Hepatocyte (in vitro differentiated cells): ENCODE results near the gene NEFH. TPM values are rescaled to one million over a fixed set of nuclear protein-coding genes. Genes with fewer than 3 reads are reported as not detected.

Experiments used
- DNase-seq: peaks from one replicate; pipeline ENCODE4 v3.0.0-alpha.2; 2016; ENCODE audit warnings: low spot score
- H2AFZ ChIP-seq: fragments of 200-600 bp; sonication (generic); 2 replicates; pipeline ENCODE4 v1.6.0; 2016; ENCODE audit warnings: antibody characterized with exemption, mild to moderate bottlenecking
- H3K27ac ChIP-seq: fragments of 200-600 bp; sonication (generic); 2 replicates; pipeline ENCODE4 v1.5.1; 2016; ENCODE audit warnings: mild to moderate bottlenecking
- H3K27me3 ChIP-seq: fragments of 200-600 bp; sonication (generic); 2 replicates; pipeline ENCODE4 v1.6.1; 2016
- H3K36me3 ChIP-seq: fragments of 200-600 bp; sonication (generic); replicated peaks from 2 replicates; pipeline ENCODE4 v1.5.1; 2016; ENCODE audit warnings: low read depth; ENCODE audit not compliant: insufficient read depth
- H3K4me1 ChIP-seq: fragments of 200-600 bp; sonication (generic); 2 replicates; pipeline ENCODE4 v1.5.1; 2016; ENCODE audit warnings: mild to moderate bottlenecking, moderate library complexity; ENCODE audit not compliant: insufficient read depth
- H3K4me2 ChIP-seq: fragments of 200-600 bp; sonication (generic); 2 replicates; pipeline ENCODE4 v1.6.0; 2016
- H3K4me3 ChIP-seq: fragments of 200-600 bp; sonication (generic); 2 replicates; pipeline ENCODE4 v1.5.1; 2016; ENCODE audit warnings: mild to moderate bottlenecking
- H3K79me2 ChIP-seq: fragments of 200-600 bp; sonication (generic); 2 replicates; pipeline ENCODE4 v1.6.0; 2017; ENCODE audit warnings: mild to moderate bottlenecking
- H3K9me2 ChIP-seq: fragments of 200-600 bp; sonication (generic); replicated peaks from 2 replicates; pipeline ENCODE4 v1.6.0; 2017; ENCODE audit warnings: mild to moderate bottlenecking; ENCODE audit not compliant: insufficient read depth
- H3K9me3 ChIP-seq: fragments of 200-600 bp; sonication (generic); 2 replicates; pipeline ENCODE4 v1.5.1; 2016; ENCODE audit warnings: low read depth, mild to moderate bottlenecking
- H4K20me1 ChIP-seq: fragments of 200-600 bp; sonication (generic); 2 replicates; pipeline ENCODE4 v1.6.0; 2016; ENCODE audit warnings: mild to moderate bottlenecking; ENCODE audit not compliant: insufficient read depth, poor library complexity, severe bottlenecking
- CTCF ChIP-seq: fragments of 200-600 bp; sonication (generic); IDR thresholded peaks from 2 replicates; pipeline ENCODE4 v1.5.1; 2016; ENCODE audit warnings: antibody characterized with exemption, mild to moderate bottlenecking; ENCODE audit not compliant: poor library complexity
- EZH2 ChIP-seq: fragments of 200-600 bp; sonication (generic); IDR thresholded peaks from 2 replicates; pipeline ENCODE4 v1.6.1; 2016; ENCODE audit warnings: antibody characterized with exemption, mild to moderate bottlenecking, borderline replicate concordance
- EZH2phosphoT487 ChIP-seq: fragments of 200-600 bp; sonication (generic); IDR thresholded peaks from one replicate; pipeline ENCODE4 v1.6.1; 2018; ENCODE audit warnings: antibody characterized with exemption, mild to moderate bottlenecking, low read depth, moderate library complexity; ENCODE audit not compliant: unreplicated experiment, severe bottlenecking
- WGBS: methylation state at CpG from one replicate; pipeline ENCODE4 v1.1.6; 2016; ENCODE audit warnings: low lambda C conversion rate; ENCODE audit errors: missing lambda C conversion rate; 5-methylcytosine and 5-hydroxymethylcytosine counted together
- polyA plus RNA-seq: library from polyadenylated mRNA; unstranded; fragments of >200 nt; fragmentation: Nextera tagmentation; extraction: Ambion mirVana; gene quantifications from 2 replicates; pipeline ENCODE4 v1.2.1, GENCODE V29; 2016
- total RNA-seq: library from RNA; depleted of rRNA; stranded (reverse); fragments of >200 nt; gene quantifications from 2 replicates; pipeline ENCODE4 v1.2.3, GENCODE V29; 2014

NEFH gene
- total and polyA plus RNA-seq, 2 experiments from 2014 or later, result 0.03 to 0.98 TPM

DNA sequence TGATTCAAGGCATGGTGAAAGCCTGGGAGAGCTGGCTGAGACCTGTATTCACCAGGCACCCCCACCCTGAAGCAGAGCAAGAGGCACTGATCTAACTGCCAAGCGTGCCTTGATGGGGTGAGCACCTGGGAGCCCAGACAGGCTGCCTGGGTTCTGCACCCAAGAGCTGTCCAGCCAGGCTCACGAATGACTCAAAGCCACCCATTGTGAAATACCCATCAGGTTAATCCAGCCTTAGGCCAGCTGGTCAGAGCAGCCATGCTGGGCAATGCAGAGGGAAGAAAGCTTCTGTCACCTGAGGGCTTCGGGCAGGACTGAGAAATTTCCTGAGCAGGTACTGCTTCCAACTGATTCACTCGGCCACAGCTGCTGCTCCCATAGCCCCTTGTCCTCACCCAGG, 51.4 kb downstream of the NEFH start:
- Histone ChIP-seq H3K4me1 (no peaks in the 10 kb centered on the region), H2AFZ (no peak overlapping the region), H3K4me2 (no peak overlapping the region), H3K27me3 (no peaks in the 10 kb centered on the region), H4K20me1 (no peaks in the 10 kb centered on the region), H3K36me3 (no peaks in the 10 kb centered on the region), H3K9me2 (no peaks in the 10 kb centered on the region), H3K79me2 (no peaks in the 10 kb centered on the region), H3K4me3 (no peak overlapping the region), H3K27ac (no peak overlapping the region), H3K9me3 (no peaks in the 10 kb centered on the region)
- 99% methylated on average over 4 of the region's 4 CpGs for WGBS
- no peak for TF ChIP-seq CTCF
- no peak for TF ChIP-seq EZH2phosphoT487
- no peak for TF ChIP-seq EZH2
- DNase-seq, result no peak

GRCh38 chr22:29536411-29536810, 56.4 kb downstream of the NEFH start:
- 89% methylated on average over 3 of the region's 3 CpGs for WGBS
- Histone ChIP-seq H3K36me3 (no peaks in the 10 kb centered on the region), H3K4me2 (no peak overlapping the region), H4K20me1 (no peaks in the 10 kb centered on the region), H3K9me2 (no peaks in the 10 kb centered on the region), H3K9me3 (no peaks in the 10 kb centered on the region), H3K4me3 (no peak overlapping the region), H3K79me2 (no peaks in the 10 kb centered on the region), H3K27ac (no peak overlapping the region), H3K27me3 (no peaks in the 10 kb centered on the region), H3K4me1 (peaks cover 8% of the 10 kb centered on the region), H2AFZ (no peak overlapping the region)
- TF ChIP-seq EZH2, result no peak
- no peak for TF ChIP-seq CTCF
- no peak for TF ChIP-seq EZH2phosphoT487
- DNase-seq, result no peak

- Histone ChIP-seq H3K79me2 (no peaks in the 10 kb centered on the region), H4K20me1 (no peaks in the 10 kb centered on the region), H3K9me3 (no peaks in the 10 kb centered on the region), H3K4me1 (peaks cover 8% of the 10 kb centered on the region), H3K27ac (no peak overlapping the region), H3K36me3 (no peaks in the 10 kb centered on the region), H3K27me3 (no peaks in the 10 kb centered on the region), H3K4me2 (no peak overlapping the region), H2AFZ (no peak overlapping the region), H3K9me2 (no peaks in the 10 kb centered on the region), H3K4me3 (no peak overlapping the region)
- no peak for DNase-seq
- WGBS, result 94% methylated on average over 3 of the region's 3 CpGs
- TF ChIP-seq EZH2 (no peak), EZH2phosphoT487 (no peak), CTCF (no peak)
Measured at GRCh38 chr22:29539105-29539504, 59.1 kb downstream of the NEFH start.

Other genes with a start within 250 kb of the NEFH start
- gene RHBDD3, start 212.2 kb upstream of the NEFH start, total RNA-seq, result 25.8 and 27.2 TPM in 2 replicates
- gene RHBDD3, start 212.2 kb upstream of the NEFH start, polyA plus RNA-seq, result 46.7 and 58.1 TPM in 2 replicates
- gene EWSR1, start 211.9 kb upstream of the NEFH start, total RNA-seq, result 161 TPM in 2 replicates
- 269 and 315 TPM in 2 replicates for gene EWSR1, start 211.9 kb upstream of the NEFH start, polyA plus RNA-seq
- 10.4 and 11.7 TPM in 2 replicates for gene GAS2L1, start 173.6 kb upstream of the NEFH start, total RNA-seq
- gene GAS2L1, start 173.6 kb upstream of the NEFH start, polyA plus RNA-seq, result 34.0 and 46.0 TPM in 2 replicates
- gene RASL10A, start 164.5 kb upstream of the NEFH start, total RNA-seq, result 0.33 and 1.7 TPM in 2 replicates
- gene RASL10A, start 164.5 kb upstream of the NEFH start, polyA plus RNA-seq, result 5.3 and 6.3 TPM in 2 replicates
- 50.1 and 52.0 TPM in 2 replicates for gene AP1B1, start 91.6 kb upstream of the NEFH start, total RNA-seq
- 44.2 and 46.6 TPM in 2 replicates for gene AP1B1, start 91.6 kb upstream of the NEFH start, polyA plus RNA-seq
- not detected in 2 replicates for gene RFPL1, start 41.6 kb upstream of the NEFH start, total RNA-seq
- not detected in 2 replicates for gene RFPL1, start 41.6 kb upstream of the NEFH start, polyA plus RNA-seq
- 26.5 and 27.7 TPM in 2 replicates for gene THOC5, start 73.5 kb downstream of the NEFH start, total RNA-seq
- gene THOC5, start 73.5 kb downstream of the NEFH start, polyA plus RNA-seq, result 21.5 and 23.0 TPM in 2 replicates
- gene NIPSNAP1, start 100.9 kb downstream of the NEFH start, total RNA-seq, result 160 and 165 TPM in 2 replicates
- gene NIPSNAP1, start 100.9 kb downstream of the NEFH start, polyA plus RNA-seq, result 132 and 136 TPM in 2 replicates
- 22.6 and 30.7 TPM in 2 replicates for gene NF2, start 123.4 kb downstream of the NEFH start, total RNA-seq
- 18.5 and 21.5 TPM in 2 replicates for gene NF2, start 123.4 kb downstream of the NEFH start, polyA plus RNA-seq
- 0.44 TPM in 1 of 2 replicates, not detected in the other for gene CABP7, start 239.8 kb downstream of the NEFH start, total RNA-seq
- gene CABP7, start 239.8 kb downstream of the NEFH start, polyA plus RNA-seq, result 0.13 and 0.16 TPM in 2 replicates